HEK293 (cell line): ENCODE data around the gene SSTR5.

Experiments used
- CTCF ChIA-PET: fragments of 350-600 bp; formaldehyde crosslinking; extraction: SDS; loops from one replicate; lab custom pipeline; 2021; ENCODE audit warnings: antibody characterized with exemption; lab: Yijun Ruan, JAX
- POLR2A ChIA-PET: fragments of 300-600 bp; formaldehyde crosslinking; extraction: SDS; loops from one replicate; lab custom pipeline; 2020; ENCODE audit warnings: antibody characterized with exemption, inconsistent platforms; lab: Yijun Ruan, JAX
- H3K27ac ChIP-seq: fragments of 200-500 bp; sonication (Bioruptor generic); 2 replicates; pipeline ENCODE4 v1.5.1; 2014; ENCODE audit warnings: low read depth, low read length, control low read depth, inconsistent platforms; ENCODE audit errors: extremely low read depth
- H3K36me3 ChIP-seq, 2 experiments: fragments of 200-500 bp in 1 of 2; sonication (Bioruptor generic) in 1 of 2; 1 replicate in 1 of 2; 2 replicates in 1 of 2; pipeline ENCODE4 v1.5.1; 2014 to 2017; ENCODE audit warnings: inconsistent platforms in 2 of 2, low read length in 2 of 2; ENCODE audit not compliant: control insufficient read depth in 2 of 2, insufficient read depth in 1 of 2
- H3K4me1 ChIP-seq: fragments of 200-500 bp; sonication (Bioruptor generic); 2 replicates; pipeline ENCODE4 v1.5.1; 2014; ENCODE audit warnings: mild to moderate bottlenecking, low read length, inconsistent platforms; ENCODE audit not compliant: control insufficient read depth, insufficient read depth
- H3K4me3 ChIP-seq: 2 replicates; pipeline ENCODE4 v1.5.1; 2011; ENCODE audit warnings: low read depth, mild to moderate bottlenecking, control low read depth, low read length, moderate library complexity
- H3K9me3 ChIP-seq: fragments of 200-500 bp; sonication (Bioruptor generic); 2 replicates; pipeline ENCODE4 v1.5.1; 2014; ENCODE audit warnings: low read depth, low read length, inconsistent platforms; ENCODE audit not compliant: control insufficient read depth, insufficient read depth
- KLF17 ChIP-seq: fragments of 450-650 bp; formaldehyde crosslinking; IDR thresholded peaks from 2 replicates; pipeline ENCODE4 v1.5.1; 2016; ENCODE audit warnings: missing biosample characterization, missing genetic modification characterization
- MZF1 ChIP-seq: fragments of 450-650 bp; formaldehyde crosslinking; IDR thresholded peaks from 2 replicates; pipeline ENCODE4 v1.5.1; 2017; ENCODE audit warnings: missing biosample characterization, missing genetic modification characterization, borderline replicate concordance
- PATZ1 ChIP-seq: fragments of 450-650 bp; formaldehyde crosslinking; IDR thresholded peaks from 2 replicates; pipeline ENCODE4 v1.5.1; 2016; ENCODE audit warnings: missing biosample characterization, missing genetic modification characterization
- PRDM10 ChIP-seq: fragments of 450-650 bp; formaldehyde crosslinking; IDR thresholded peaks from 2 replicates; pipeline ENCODE4 v1.5.1; 2016; ENCODE audit warnings: missing biosample characterization, missing genetic modification characterization
- SP3 ChIP-seq: fragments of 450-650 bp; formaldehyde crosslinking; IDR thresholded peaks from 2 replicates; pipeline ENCODE4 v1.5.1; 2016; ENCODE audit warnings: missing biosample characterization, missing genetic modification characterization
- SP7 ChIP-seq: fragments of 450-650 bp; formaldehyde crosslinking; IDR thresholded peaks from 2 replicates; pipeline ENCODE4 v1.5.1; 2016; ENCODE audit warnings: missing biosample characterization, missing genetic modification characterization
- ZBTB6 ChIP-seq: fragments of 450-650 bp; formaldehyde crosslinking; IDR thresholded peaks from 2 replicates; pipeline ENCODE4 v1.5.1; 2017; ENCODE audit warnings: missing biosample characterization, missing genetic modification characterization
- ZFHX2 ChIP-seq: fragments of 450-650 bp; formaldehyde crosslinking; conservative IDR thresholded peaks from 2 replicates; pipeline ENCODE4 v1.5.1; 2016; ENCODE audit warnings: missing biosample characterization, missing genetic modification characterization
- ZIC2 ChIP-seq: fragments of 450-650 bp; formaldehyde crosslinking; IDR thresholded peaks from 2 replicates; pipeline ENCODE4 v1.5.1; 2016; ENCODE audit warnings: missing biosample characterization, missing genetic modification characterization
- ZNF112 ChIP-seq: fragments of 450-650 bp; formaldehyde crosslinking; IDR thresholded peaks from 2 replicates; pipeline ENCODE4 v1.5.0; 2017; ENCODE audit warnings: missing biosample characterization, missing genetic modification characterization
- ZNF169 ChIP-seq: fragments of 450-650 bp; formaldehyde crosslinking; IDR thresholded peaks from 2 replicates; pipeline ENCODE4 v1.5.1; 2016; ENCODE audit warnings: missing biosample characterization, missing genetic modification characterization
- ZNF280D ChIP-seq: fragments of 450-650 bp; formaldehyde crosslinking; IDR thresholded peaks from 2 replicates; pipeline ENCODE4 v1.5.1; 2016; ENCODE audit warnings: missing biosample characterization, missing genetic modification characterization
- ZNF311 ChIP-seq: fragments of 450-650 bp; formaldehyde crosslinking; IDR thresholded peaks from 2 replicates; pipeline ENCODE4 v1.5.1; 2017; ENCODE audit warnings: missing biosample characterization, missing genetic modification characterization, borderline replicate concordance
- ZNF596 ChIP-seq: fragments of 450-650 bp; IDR thresholded peaks from 2 replicates; pipeline ENCODE4 v1.5.0; 2018; ENCODE audit warnings: missing biosample characterization, mild to moderate bottlenecking, missing genetic modification characterization, moderate library complexity
- ZNF701 ChIP-seq: fragments of 450-650 bp; formaldehyde crosslinking; IDR thresholded peaks from 2 replicates; pipeline ENCODE4 v1.5.1; 2016; ENCODE audit warnings: missing biosample characterization, missing genetic modification characterization
- ZNF704 ChIP-seq: fragments of 450-650 bp; formaldehyde crosslinking; IDR thresholded peaks from 2 replicates; pipeline ENCODE4 v1.5.1; 2016; ENCODE audit warnings: missing biosample characterization, missing genetic modification characterization
- ZSCAN5A ChIP-seq: fragments of 450-650 bp; formaldehyde crosslinking; IDR thresholded peaks from 2 replicates; pipeline ENCODE4 v1.5.1; 2016; ENCODE audit warnings: missing biosample characterization, missing genetic modification characterization

Gene SSTR5

GRCh38 chr16:1028056-1028455 is 44.5 kb upstream of the SSTR5 start:
- Histone ChIP-seq H3K9me3 (no peaks in the 10 kb centered on the region), H3K27ac (no peak overlapping the region), H3K4me3 (no peak overlapping the region), H3K4me1 (no peaks in the 10 kb centered on the region), H3K36me3 (no peaks in the 10 kb centered on the region)
- ChIA-PET POLR2A (no interaction called here), CTCF (interaction anchor here (0.9 to 1.8 kb wide), 2 partner anchors 29 to 214 kb away, joined by 3 to 6 read pairs; no protein-coding TSS in a partner anchor)
- TF ChIP-seq PATZ1 (tag by site-specific recombination) (0 out of 2 replicates have a peak, but pooled peaks have one; percentile 20), ZSCAN5A (no peak), ZNF112 (no peak), SP7 (tag by site-specific recombination) (no peak), ZIC2 (no peak), ZNF280D (no peak), ZNF701 (no peak), SP3 (tag by site-specific recombination) (no peak), ZFHX2 (tag by site-specific recombination) (peak; percentile 74), ZNF596 (tag by site-specific recombination) (no peak), ZBTB6 (no peak), ZNF704 (tag by site-specific recombination) (no peak), ZNF311 (no peak), ZNF169 (tag by site-specific recombination) (no peak), PRDM10 (tag by site-specific recombination) (no peak), MZF1 (tag by site-specific recombination) (no peak), KLF17 (tag by site-specific recombination) (no peak)
